Mesodermal cell (in vitro differentiated cells): ENCODE results near the gene SCNN1A.

Source experiments
- H3K27ac ChIP-seq: 2 replicates; pipeline ENCODE4 v1.7.0; 2013; ENCODE audit warnings: mild to moderate bottlenecking, low read depth, low read length, moderate library complexity; ENCODE audit not compliant: severe bottlenecking
- H3K36me3 ChIP-seq: 2 replicates; pipeline ENCODE4 v1.7.1; 2013; ENCODE audit warnings: mild to moderate bottlenecking, low read length, moderate library complexity; ENCODE audit not compliant: control insufficient read depth, insufficient read depth
- H3K4me1 ChIP-seq: one replicate; pipeline ENCODE4 v1.7.1; 2013; ENCODE audit warnings: mild to moderate bottlenecking, low read length; ENCODE audit not compliant: insufficient read depth, control insufficient read depth, poor library complexity, severe bottlenecking
- H3K4me3 ChIP-seq: 2 replicates; pipeline ENCODE4 v1.7.0; 2013; ENCODE audit warnings: low read length, control low read depth, mild to moderate bottlenecking; ENCODE audit not compliant: insufficient read depth, poor library complexity, severe bottlenecking; ENCODE audit errors: extremely low read depth
- H3K9me3 ChIP-seq: 2 replicates; pipeline ENCODE4 v1.7.1; 2013; ENCODE audit warnings: mild to moderate bottlenecking, low read length, moderate library complexity; ENCODE audit not compliant: control insufficient read depth
- WGBS, 2 experiments: methylation state at CpG; one replicate each; pipeline ENCODE4 v1.1.5; 2013; ENCODE audit warnings: missing lambda C conversion rate in 2 of 2; ENCODE audit not compliant: insufficient coverage in 2 of 2; 5-methylcytosine and 5-hydroxymethylcytosine counted together

SCNN1A gene

DNA sequence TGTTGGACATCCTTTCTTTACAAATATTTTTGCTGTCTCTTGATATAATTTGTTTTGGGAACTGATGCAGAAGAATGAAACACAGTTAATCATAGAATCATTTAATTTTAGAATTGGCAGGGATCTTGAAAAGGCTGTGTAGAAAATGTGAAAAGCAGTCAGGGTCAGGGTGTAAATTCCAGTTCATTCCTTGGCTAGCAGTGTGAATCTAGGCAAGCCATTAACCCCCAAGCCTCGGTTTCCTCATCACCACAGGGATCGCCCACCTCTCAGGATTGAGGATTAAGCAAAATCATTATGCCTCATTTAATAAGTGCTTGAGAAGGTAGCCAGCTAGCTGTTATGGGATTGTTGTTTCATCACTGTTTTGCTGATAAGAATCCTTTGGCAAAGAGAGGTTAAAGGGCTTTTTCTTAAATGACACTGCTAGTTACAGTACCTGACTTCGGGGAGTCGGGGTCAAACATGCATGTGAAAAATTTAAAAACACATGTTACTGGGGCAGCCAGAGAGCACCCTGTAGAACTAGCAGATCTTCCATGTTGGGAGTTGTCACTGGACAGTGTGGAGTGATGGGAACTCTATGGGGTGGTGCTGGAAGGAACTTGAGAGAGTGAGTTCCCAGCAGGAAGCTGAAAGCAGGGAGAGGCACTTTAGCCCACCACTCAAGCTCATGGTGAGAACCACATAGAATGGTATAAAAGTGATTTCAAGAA lies 44.2 kb downstream of the SCNN1A start:
- Histone ChIP-seq H3K4me1 (peaks cover 34% of the 10 kb centered on the region), H3K36me3 (peaks cover 73% of the 10 kb centered on the region), H3K27ac (no peak overlapping the region), H3K9me3 (no peaks in the 10 kb centered on the region), H3K4me3 (no peak overlapping the region)
- 94 to 96% methylated on average over 3 of the region's 4 CpGs for WGBS, 2 experiments

DNA sequence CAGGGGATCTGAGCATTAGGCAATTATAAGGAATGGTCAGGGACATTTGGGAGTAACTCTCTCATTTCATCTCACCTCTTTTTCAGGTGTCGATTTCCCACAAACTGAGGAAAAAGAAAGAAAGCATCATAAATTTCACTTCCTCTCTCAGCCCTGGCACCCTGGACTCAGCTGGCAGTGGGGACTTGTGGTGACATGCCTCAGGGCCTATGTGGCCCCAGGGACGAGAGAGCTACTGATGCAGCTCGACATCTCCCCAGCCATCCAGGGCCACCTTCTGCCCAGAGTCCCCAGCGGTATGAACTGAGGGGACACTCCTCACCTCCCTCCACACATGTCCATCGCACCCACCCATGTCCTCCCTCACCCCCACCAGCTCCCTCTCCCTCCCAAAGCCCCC lies 45.2 kb downstream of the SCNN1A start:
- H3K27ac ChIP-seq, result no peak overlapping the region
- H3K9me3 ChIP-seq, result no peaks in the 10 kb centered on the region
- peaks cover 29% of the 10 kb centered on the region for H3K4me1 ChIP-seq
- peaks cover 72% of the 10 kb centered on the region for H3K36me3 ChIP-seq
- WGBS, 2 experiments, result 93 to 98% methylated on average over 3 to 5 of the region's 5 CpGs
- H3K4me3 ChIP-seq, result no peak overlapping the region

DNA sequence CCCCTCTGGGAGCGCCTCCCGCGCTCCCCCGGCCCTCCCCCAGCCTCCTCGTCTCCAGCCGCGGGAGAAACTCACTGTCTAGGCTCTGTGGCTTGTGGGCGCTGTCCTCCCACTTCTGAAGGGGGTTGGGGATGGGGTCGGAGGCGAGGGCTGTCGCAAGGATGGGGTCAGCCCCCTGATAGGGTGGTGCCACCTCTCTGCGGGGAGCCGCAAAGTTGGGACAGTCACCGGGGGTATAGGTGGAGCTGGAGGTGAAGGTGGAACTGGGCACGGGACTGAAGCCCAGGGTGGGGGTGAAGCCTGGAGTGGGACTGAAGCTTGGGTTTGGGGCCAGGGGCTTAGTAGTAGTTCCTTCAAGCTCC lies 45.7 kb downstream of the SCNN1A start:
- WGBS, 2 experiments, result 86 to 95% methylated on average over 8 of the region's 15 CpGs

DNA sequence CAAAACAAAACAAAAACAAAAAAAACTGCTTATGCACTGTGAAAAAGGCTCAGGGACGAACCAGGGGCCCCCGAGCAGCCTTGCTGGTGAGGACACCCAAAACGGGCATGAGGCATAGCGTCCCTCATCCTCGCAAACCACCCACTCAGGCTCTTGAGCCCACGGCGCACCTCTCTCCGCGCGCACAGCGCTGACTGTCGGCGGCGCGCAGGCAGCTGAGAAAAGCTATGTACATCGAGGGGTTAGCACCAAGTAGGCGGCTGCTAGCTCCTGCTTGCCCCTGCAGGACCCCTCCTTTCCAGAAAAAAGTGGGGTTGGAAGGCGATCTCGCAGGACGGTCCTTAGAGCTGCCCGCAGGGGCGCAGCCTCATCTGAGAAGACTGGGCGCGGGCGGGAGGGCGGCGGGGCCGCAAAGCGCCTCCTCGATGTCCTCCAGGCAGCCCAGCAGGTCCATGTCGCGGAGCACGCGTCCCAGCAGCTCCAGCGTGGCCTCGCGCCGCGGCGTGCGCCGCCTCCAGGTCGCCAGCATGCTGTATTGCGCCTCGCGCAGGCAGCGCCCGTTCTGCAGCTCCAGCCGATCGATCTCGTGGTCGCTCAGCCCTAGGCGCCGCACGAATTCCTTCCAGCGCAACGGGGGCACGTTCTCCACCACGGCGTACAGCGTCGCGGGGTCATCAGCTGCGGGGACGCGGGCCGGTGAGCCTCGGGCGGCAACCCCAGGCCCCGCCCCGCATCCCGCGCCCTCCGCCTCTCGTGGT lies 46.2 kb downstream of the SCNN1A start:
- Histone ChIP-seq H3K4me1 (peaks cover 29% of the 10 kb centered on the region), H3K27ac (no peak overlapping the region), H3K36me3 (peaks cover 62% of the 10 kb centered on the region), H3K4me3 (no peak overlapping the region), H3K9me3 (no peaks in the 10 kb centered on the region)
- WGBS, 2 experiments, result 95 to 97% methylated on average over 68 to 73 of the region's 75 CpGs

More for the DNA sequence above, 45.7 kb downstream of the SCNN1A start:
- Histone ChIP-seq H3K27ac (no peak overlapping the region), H3K4me1 (peaks cover 29% of the 10 kb centered on the region), H3K9me3 (no peaks in the 10 kb centered on the region), H3K4me3 (no peak overlapping the region), H3K36me3 (peaks cover 67% of the 10 kb centered on the region)

DNA sequence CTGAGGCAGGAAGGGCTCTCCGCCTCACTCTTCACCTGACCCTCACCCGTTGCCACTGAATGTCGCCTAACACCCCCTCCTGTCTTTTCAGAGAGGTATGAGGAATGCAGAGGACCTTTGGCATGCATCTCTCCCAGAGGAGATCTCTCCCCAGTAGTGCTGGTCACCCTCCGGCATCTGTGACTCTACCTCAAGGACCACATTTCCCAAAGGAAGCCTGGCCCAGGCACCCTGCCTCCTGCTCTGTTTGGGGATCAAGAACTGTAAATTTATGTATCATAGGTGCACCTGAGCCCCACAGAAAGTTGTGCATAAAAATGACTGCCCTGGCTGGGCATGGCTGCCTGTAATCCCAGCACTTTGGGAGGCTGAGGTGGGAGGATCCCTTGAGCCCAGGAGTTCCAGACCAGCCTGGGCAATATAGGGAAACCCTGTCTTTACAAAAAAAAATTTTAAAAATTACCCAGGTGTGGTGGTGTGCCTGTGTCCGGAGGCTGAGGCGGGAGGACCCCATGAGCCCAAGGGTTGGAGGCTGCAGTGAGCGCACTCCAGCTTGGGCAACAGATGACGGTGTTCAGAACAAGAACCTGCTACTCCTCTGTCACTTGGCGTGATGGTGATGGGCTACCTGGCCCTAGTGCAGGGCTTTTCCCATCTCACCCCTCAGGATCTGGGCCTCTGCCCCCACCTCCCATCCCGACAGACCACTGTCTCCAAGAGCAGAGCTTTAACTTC lies 47.2 kb downstream of the SCNN1A start:
- no peak overlapping the region for H3K27ac ChIP-seq
- H3K4me3 ChIP-seq, result no peak overlapping the region
- WGBS, 2 experiments, result 91 to 93% methylated on average over 5 to 7 of the region's 10 CpGs
- peaks cover 52% of the 10 kb centered on the region for H3K36me3 ChIP-seq
- peaks cover 29% of the 10 kb centered on the region for H3K4me1 ChIP-seq
- H3K9me3 ChIP-seq, result no peaks in the 10 kb centered on the region

DNA sequence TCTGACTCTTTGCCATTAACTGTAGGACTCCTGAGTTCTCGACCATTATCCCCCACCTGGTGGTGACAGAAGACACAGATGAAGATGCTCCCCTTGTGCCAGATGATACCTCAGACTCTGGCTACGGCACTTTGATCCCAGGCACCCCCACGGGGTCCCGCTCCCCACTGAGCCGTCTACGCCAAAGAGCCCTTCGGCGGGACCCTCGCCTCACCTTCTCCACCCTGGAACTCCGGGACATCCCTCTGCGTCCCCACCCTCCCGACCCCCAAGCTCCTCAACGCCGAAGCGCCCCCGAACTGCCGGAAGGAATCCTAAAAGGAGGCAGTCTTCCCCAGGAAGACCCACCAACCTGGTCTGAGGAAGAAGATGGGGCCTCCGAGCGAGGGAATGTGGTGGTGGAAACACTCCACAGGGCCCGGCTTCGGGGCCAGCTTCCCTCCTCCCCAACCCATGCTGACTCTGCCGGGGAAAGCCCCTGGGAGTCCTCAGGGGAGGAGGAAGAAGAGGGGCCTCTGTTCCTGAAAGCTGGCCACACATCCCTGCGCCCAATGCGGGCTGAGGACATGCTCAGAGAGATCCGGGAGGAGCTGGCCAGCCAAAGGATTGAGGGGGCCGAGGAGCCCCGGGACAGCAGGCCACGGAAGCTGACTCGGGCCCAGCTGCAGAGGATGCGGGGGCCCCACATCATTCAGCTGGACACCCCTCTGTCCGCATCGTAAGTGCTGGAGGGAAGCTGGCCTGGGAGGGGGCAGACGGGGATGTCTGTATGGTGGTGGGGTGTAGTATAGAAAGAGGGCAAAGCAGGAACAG lies 47.9 kb downstream of the SCNN1A start:
- WGBS, 2 experiments, result 93 to 99% methylated on average over 13 to 20 of the region's 33 CpGs
- peaks cover 45% of the 10 kb centered on the region for H3K36me3 ChIP-seq
- no peaks in the 10 kb centered on the region for H3K9me3 ChIP-seq
- H3K4me3 ChIP-seq, result no peak overlapping the region
- H3K4me1 ChIP-seq, result peaks cover 31% of the 10 kb centered on the region
- H3K27ac ChIP-seq, result no peak overlapping the region

DNA sequence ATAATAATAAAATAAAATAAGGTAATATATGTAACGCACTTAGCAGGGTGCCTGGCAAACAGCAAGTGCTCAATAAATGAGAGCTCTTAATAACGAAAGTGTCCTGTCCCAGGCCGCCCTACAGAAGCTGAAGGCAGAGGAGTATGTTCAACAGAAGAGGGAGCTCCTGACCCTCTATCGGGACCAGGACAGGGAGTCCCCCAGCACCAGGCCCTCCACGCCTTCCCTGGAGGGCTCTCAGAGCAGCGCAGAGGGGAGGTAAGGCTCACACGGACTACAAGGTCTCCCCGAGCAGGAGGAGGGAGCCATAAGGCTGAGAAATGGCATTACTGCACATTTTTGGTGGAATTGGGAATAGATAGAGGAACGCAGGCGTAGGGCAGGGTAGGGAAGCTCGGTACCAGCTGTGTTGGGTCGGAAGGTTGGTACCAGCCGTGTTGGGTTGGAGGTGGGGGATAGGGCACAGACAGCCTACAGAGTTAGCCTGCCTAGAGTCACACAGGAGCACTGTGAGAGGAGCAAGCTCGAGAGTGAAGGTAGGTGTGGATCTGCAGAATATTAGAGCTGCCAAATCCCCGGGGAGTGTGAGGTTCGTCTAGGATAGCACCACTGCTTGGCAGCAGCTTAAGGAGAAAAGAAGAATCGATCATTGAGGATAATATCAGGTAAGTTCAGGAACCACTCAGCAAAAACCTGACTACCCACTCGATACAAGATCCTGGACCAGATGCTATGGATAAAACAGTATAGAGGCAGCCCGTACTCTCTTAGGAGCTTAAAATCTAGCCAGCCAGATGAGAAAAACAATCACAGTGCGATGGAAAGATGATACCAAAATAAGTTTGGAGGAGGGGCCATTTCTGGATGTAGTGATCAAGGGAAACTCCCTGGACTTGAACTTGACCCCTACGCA lies 48.8 kb downstream of the SCNN1A start:
- no peak overlapping the region for H3K27ac ChIP-seq
- H3K4me1 ChIP-seq, result peaks cover 34% of the 10 kb centered on the region
- peaks cover 36% of the 10 kb centered on the region for H3K36me3 ChIP-seq
- H3K9me3 ChIP-seq, result no peaks in the 10 kb centered on the region
- no peak overlapping the region for H3K4me3 ChIP-seq
- 75 to 81% methylated on average over 17 of the region's 21 CpGs for WGBS, 2 experiments

DNA sequence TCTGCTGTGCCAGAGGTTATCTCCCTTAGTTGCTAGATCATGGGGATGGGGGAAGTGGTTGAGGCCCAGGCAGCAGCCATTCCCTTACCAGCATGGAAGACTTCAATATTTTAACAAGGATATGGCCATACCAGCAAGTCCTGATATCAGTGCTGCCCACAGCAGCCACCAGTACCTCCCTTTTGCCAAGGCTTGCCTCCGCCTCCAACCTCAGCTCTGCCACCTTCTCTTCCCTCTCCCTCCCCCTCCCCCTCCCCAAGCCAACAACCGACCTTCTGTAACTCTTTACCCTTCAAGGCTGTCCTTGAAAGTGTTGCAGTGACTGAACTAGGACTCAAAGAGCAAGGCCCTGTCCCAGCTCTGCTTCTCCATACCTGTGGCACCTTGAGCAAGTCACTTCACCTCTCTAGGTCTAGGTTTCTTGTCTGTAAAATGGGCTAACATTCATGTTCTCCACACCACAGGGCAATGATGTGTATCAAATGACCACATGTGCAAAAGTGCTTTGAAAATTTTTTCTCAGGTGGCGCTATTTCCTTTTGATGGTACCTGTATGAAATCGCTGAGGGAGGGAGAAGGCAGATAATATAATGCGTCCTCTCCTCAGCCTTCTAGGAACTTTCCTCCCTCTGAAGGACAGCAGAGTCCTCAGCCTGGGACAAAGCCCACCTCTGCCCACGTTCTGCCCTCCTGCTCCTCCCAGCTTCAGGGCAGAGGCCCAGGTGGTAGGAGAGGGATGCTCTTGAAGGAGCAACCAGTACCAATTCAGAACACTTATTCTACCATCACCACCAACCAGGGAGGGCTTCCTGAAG lies 50.2 kb downstream of the SCNN1A start:
- peaks cover 34% of the 10 kb centered on the region for H3K4me1 ChIP-seq
- no peak overlapping the region for H3K4me3 ChIP-seq
- no peak overlapping the region for H3K27ac ChIP-seq
- H3K36me3 ChIP-seq, result peaks cover 22% of the 10 kb centered on the region
- H3K9me3 ChIP-seq, result no peaks in the 10 kb centered on the region
- WGBS, 2 experiments, result 73% methylated on average over 4 of the region's 6 CpGs; no CpG with 5 or more reads in 1 of the 2 experiments

DNA sequence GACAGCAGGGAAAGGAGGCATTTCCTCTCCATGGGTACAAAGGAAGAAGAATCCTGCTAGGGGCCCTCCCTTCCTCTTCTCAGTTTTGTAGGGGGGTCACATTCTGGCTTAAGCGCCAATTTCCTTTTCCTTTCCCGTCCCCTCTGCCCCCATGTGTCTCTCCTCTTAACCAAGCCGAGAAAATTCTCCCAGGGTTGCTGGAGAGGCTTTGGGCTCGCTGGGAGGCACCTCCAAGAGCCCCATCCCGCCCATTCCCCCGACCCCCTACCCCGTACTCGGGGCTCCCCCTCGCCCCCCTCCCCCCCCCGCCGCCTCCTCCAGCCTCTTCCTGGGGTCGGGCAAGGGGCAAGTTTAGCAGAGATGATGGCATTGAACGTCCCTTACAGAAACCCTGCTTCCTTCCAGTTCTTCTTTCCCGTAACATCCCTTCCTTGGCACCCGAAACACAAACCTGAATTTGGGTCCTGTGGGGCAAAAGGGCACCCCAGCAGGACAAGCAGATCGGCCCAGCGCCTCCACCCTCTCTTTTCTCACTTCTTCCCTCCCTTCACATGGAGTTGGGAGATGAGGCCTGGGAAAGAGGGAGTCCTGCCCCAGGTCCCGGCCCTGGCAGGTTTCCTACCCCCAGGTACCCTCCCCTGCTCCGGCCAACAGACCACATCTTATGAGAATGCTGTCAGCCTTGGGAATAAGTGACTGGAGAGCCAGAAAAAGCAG lies 51.2 kb downstream of the SCNN1A start:
- Histone ChIP-seq H3K4me3 (no peak overlapping the region), H3K9me3 (no peaks in the 10 kb centered on the region), H3K4me1 (peaks cover 34% of the 10 kb centered on the region), H3K27ac (peak overlapping the region; percentile 90), H3K36me3 (peaks cover 12% of the 10 kb centered on the region)
- WGBS, 2 experiments, result 56 to 60% methylated on average over 1 to 4 of the region's 19 CpGs
